ENCODE data around the gene SSU72.

DNA sequence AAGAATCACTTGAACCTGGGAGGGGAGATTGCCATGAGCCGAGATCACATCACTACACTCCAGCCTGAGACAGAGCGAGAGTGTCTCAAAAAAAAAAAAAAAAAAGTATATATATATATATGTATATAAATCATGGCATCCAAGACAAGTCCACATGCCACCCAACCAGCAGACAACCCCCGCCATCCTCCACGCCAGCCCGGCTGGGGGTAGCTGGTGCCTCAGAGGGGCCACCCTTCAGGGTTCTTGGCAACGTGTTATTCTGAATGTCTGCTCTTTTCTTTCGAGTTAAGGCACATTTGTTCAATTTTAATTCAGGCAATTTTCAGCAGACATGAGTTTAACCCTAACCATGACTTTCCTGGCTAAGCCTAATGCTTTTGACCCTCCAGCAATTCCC lies 24.6 kb downstream of the SSU72 start:
- TF ChIP-seq, protein P1, sequence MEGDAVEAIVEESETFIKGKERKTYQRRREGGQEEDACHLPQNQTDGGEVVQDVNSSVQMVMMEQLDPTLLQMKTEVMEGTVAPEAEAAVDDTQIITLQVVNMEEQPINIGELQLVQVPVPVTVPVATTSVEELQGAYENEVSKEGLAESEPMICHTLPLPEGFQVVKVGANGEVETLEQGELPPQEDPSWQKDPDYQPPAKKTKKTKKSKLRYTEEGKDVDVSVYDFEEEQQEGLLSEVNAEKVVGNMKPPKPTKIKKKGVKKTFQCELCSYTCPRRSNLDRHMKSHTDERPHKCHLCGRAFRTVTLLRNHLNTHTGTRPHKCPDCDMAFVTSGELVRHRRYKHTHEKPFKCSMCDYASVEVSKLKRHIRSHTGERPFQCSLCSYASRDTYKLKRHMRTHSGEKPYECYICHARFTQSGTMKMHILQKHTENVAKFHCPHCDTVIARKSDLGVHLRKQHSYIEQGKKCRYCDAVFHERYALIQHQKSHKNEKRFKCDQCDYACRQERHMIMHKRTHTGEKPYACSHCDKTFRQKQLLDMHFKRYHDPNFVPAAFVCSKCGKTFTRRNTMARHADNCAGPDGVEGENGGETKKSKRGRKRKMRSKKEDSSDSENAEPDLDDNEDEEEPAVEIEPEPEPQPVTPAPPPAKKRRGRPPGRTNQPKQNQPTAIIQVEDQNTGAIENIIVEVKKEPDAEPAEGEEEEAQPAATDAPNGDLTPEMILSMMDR (optimal IDR thresholded peaks at IDR 0.05 in 1 of 3, IDR thresholded peaks at IDR 0.05 in 1 of 3, conservative IDR thresholded peaks at IDR 0.05 in 1 of 3; ENCODE audit: extremely low read depth in 1 of 3, insufficient read depth in 2 of 3, low read length in 3 of 3) = no peak
- TF ChIP-seq EZH2 (IDR thresholded peaks at IDR 0.05; ENCODE audit: low read length) = no peak

Data from keratinocyte (primary cell).